SK-N-SH (cell line): ENCODE data around the gene LSM4. TPM values are rescaled to one million over a fixed set of nuclear protein-coding genes. Genes with fewer than 3 reads are reported as not detected.

Source experiments
- CTCF ChIA-PET: fragments of 300-600, 350-600 bp; formaldehyde crosslinking; extraction: SDS; loops from one replicate; lab custom pipeline; 2021; lab: Yijun Ruan, JAX
- POLR2A ChIA-PET: fragments of 350-600 bp; sonication (Branson Sonifier 250); formaldehyde crosslinking; extraction: SDS; loops from one replicate; lab custom pipeline; 2020; ENCODE audit warnings: antibody characterized with exemption, inconsistent platforms; lab: Yijun Ruan, JAX
- DNase-seq: peaks from one replicate; pipeline ENCODE4 v3.0.0; 2012
- H2AFZ ChIP-seq: fragments of 200-600 bp; sonication (generic); 2 replicates; pipeline ENCODE4 v1.8.1; 2016; ENCODE audit warnings: antibody characterized with exemption, mild to moderate bottlenecking, low read depth
- H3F3A ChIP-seq: fragments of 200-600 bp; sonication (generic); replicated peaks from 2 replicates; pipeline ENCODE3; 2016; ENCODE audit warnings: antibody characterized with exemption, mild to moderate bottlenecking; ENCODE audit not compliant: insufficient read depth
- H3K27ac ChIP-seq, 2 experiments: fragments of 200-500 bp in 1 of 2; fragments of 200-600 bp in 1 of 2; sonication (Bioruptor generic) in 1 of 2; sonication (generic), shearing (Covaris generic) in 1 of 2; 2 replicates each; pipeline versions ENCODE4 v1.5.1 to v1.6.1; 2014 to 2016; ENCODE audit warnings: low read depth in 2 of 2, inconsistent platforms in 1 of 2, low read length in 1 of 2, mild to moderate bottlenecking in 1 of 2, mixed read lengths in 1 of 2
- H3K27me3 ChIP-seq: fragments of 200-600 bp; sonication (generic), shearing (Covaris generic); 2 replicates; pipeline ENCODE4 v1.6.1; 2016; ENCODE audit warnings: mixed run types; ENCODE audit not compliant: insufficient read depth
- H3K36me3 ChIP-seq, 2 experiments: fragments of 200-500 bp in 1 of 2; fragments of 200-600 bp in 1 of 2; sonication (Bioruptor generic) in 1 of 2; sonication (generic) in 1 of 2; replicated peaks in 1 of 2; 2 replicates each; pipeline versions ENCODE3 to v1.5.1; 2014 to 2016; ENCODE audit warnings: low read length in 1 of 2, mild to moderate bottlenecking in 1 of 2; ENCODE audit not compliant: insufficient read depth in 2 of 2, control insufficient read depth in 1 of 2
- H3K4me1 ChIP-seq, 2 experiments: fragments of 200-500 bp in 1 of 2; fragments of 200-600 bp in 1 of 2; sonication (Bioruptor generic) in 1 of 2; sonication (generic), shearing (Covaris generic) in 1 of 2; 2 replicates each; pipeline versions ENCODE4 v1.5.1 to v1.6.1; 2014 to 2016; ENCODE audit warnings: low read depth in 1 of 2, low read length in 1 of 2, mixed run types in 1 of 2; ENCODE audit not compliant: insufficient read depth in 2 of 2, control insufficient read depth in 1 of 2
- H3K4me2 ChIP-seq: fragments of 200-600 bp; sonication (generic), shearing (Covaris generic); 2 replicates; pipeline ENCODE4 v1.6.1; 2017; ENCODE audit warnings: mixed run types
- H3K4me3 ChIP-seq, 2 experiments: fragments of 200-500 bp in 1 of 2; fragments of 200-600 bp in 1 of 2; sonication (Bioruptor generic) in 1 of 2; sonication (generic), shearing (Covaris generic) in 1 of 2; 2 replicates each; pipeline versions ENCODE4 v1.5.1 to v1.8.1; 2014 to 2016; ENCODE audit warnings: low read depth in 2 of 2, inconsistent platforms in 1 of 2, low read length in 1 of 2, mild to moderate bottlenecking in 1 of 2, mixed read lengths in 1 of 2, moderate library complexity in 1 of 2
- H3K79me2 ChIP-seq: fragments of 200-600 bp; sonication (generic); 2 replicates; pipeline ENCODE4 v1.8.1; 2017; ENCODE audit warnings: mild to moderate bottlenecking; ENCODE audit not compliant: insufficient read depth
- H3K9ac ChIP-seq: fragments of 200-600 bp; sonication (generic); 2 replicates; pipeline ENCODE4 v1.6.1; 2017; ENCODE audit warnings: mixed run types
- H3K9me2 ChIP-seq: fragments of 200-600 bp; sonication (generic); 2 replicates; pipeline ENCODE4 v1.6.1; 2017; ENCODE audit warnings: mixed run types
- H3K9me3 ChIP-seq: fragments of 200-600 bp; sonication (generic); 2 replicates; pipeline ENCODE4 v1.6.1; 2017; ENCODE audit warnings: mixed run types, mild to moderate bottlenecking, moderate library complexity
- H4K20me1 ChIP-seq: fragments of 200-600 bp; sonication (generic); 2 replicates; pipeline ENCODE4 v1.6.1; 2017; ENCODE audit warnings: mild to moderate bottlenecking, mixed run types; ENCODE audit not compliant: insufficient read depth
- CHD2 ChIP-seq: fragments of 150-350 bp; IDR thresholded peaks from 2 replicates; pipeline ENCODE4 v1.6.1; 2018; ENCODE audit warnings: low read length; ENCODE audit not compliant: partially characterized antibody
- ELF1 ChIP-seq: IDR thresholded peaks from 2 replicates; pipeline ENCODE4 v1.4.0; 2012
- EP300 ChIP-seq, 2 experiments: IDR thresholded peaks; 2 replicates each; pipeline versions ENCODE4 v1.4.0 to v1.6.1; 2012; ENCODE audit warnings: borderline replicate concordance in 1 of 2, low read depth in 1 of 2, low read length in 1 of 2
- EZH2phosphoT487 ChIP-seq: fragments of 200-600 bp; sonication (generic); IDR thresholded peaks from 2 replicates; pipeline ENCODE4 v1.6.1; 2017; ENCODE audit warnings: low read depth, mixed run types, mild to moderate bottlenecking, antibody characterized with exemption, moderate library complexity, borderline replicate concordance
- FOSL2 ChIP-seq: IDR thresholded peaks from 2 replicates; pipeline ENCODE4 v1.4.0; 2012; ENCODE audit warnings: low read depth, mild to moderate bottlenecking, moderate library complexity, borderline replicate concordance
- FOXM1 ChIP-seq: IDR thresholded peaks from 2 replicates; pipeline ENCODE4 v1.4.0; 2012; ENCODE audit warnings: low read depth, mild to moderate bottlenecking
- GABPA ChIP-seq: IDR thresholded peaks from 2 replicates; pipeline ENCODE4 v1.4.0; 2012; ENCODE audit warnings: low read depth, mild to moderate bottlenecking
- GATA2 ChIP-seq: sonication (generic); formaldehyde crosslinking; IDR thresholded peaks from 2 replicates; pipeline ENCODE4 v1.5.0; 2020; ENCODE audit warnings: mild to moderate bottlenecking, missing genetic modification reagents
- IRF3 ChIP-seq: fragments of 150-350 bp; IDR thresholded peaks from 2 replicates; pipeline ENCODE4 v1.6.1; 2016; ENCODE audit warnings: mild to moderate bottlenecking, low read depth, low read length
- MEF2A ChIP-seq: IDR thresholded peaks from 2 replicates; pipeline ENCODE4 v1.4.0; 2012; ENCODE audit warnings: low read depth, borderline replicate concordance
- MXI1 ChIP-seq: IDR thresholded peaks from 2 replicates; pipeline ENCODE4 v1.6.1; 2012; ENCODE audit warnings: mild to moderate bottlenecking, low read depth, low read length, improper control_type of control experiment
- NFIC ChIP-seq: IDR thresholded peaks from 2 replicates; pipeline ENCODE4 v1.4.0; 2012; ENCODE audit warnings: borderline replicate concordance
- PBX3 ChIP-seq: IDR thresholded peaks from 2 replicates; pipeline ENCODE4; 2012
- POLR2AphosphoS5 ChIP-seq: IDR thresholded peaks from 2 replicates; pipeline ENCODE4 v1.6.1; 2012; ENCODE audit warnings: low read depth, low read length
- RAD21 ChIP-seq: IDR thresholded peaks from 2 replicates; pipeline ENCODE4 v1.6.1; 2012; ENCODE audit warnings: mild to moderate bottlenecking, low read length
- REST ChIP-seq: IDR thresholded peaks from 2 replicates; pipeline ENCODE4 v1.6.1; 2012; ENCODE audit warnings: mild to moderate bottlenecking, low read depth, low read length, moderate library complexity
- RXRA ChIP-seq: IDR thresholded peaks from 2 replicates; pipeline ENCODE4 v1.4.0; 2012; ENCODE audit warnings: low read depth, mild to moderate bottlenecking, borderline replicate concordance
- SMC3 ChIP-seq: IDR thresholded peaks from 2 replicates; pipeline ENCODE4 v1.6.1; 2012; ENCODE audit warnings: low read depth, low read length, improper control_type of control experiment
- TAF1 ChIP-seq: IDR thresholded peaks from 2 replicates; pipeline ENCODE4 v1.6.1; 2012; ENCODE audit warnings: low read depth, mild to moderate bottlenecking, low read length, moderate library complexity, borderline replicate concordance
- TCF12 ChIP-seq: IDR thresholded peaks from 2 replicates; pipeline ENCODE4 v1.4.0; 2012
- USF1 ChIP-seq: IDR thresholded peaks from 2 replicates; pipeline ENCODE4 v1.4.0; 2012; ENCODE audit warnings: low read depth, borderline replicate concordance
- YY1 ChIP-seq: IDR thresholded peaks from 2 replicates; pipeline ENCODE4 v1.4.0; 2012; ENCODE audit warnings: low read depth, mild to moderate bottlenecking
- ZBTB33 ChIP-seq: IDR thresholded peaks from 2 replicates; pipeline ENCODE4 v1.4.0; 2012; ENCODE audit warnings: low read depth, borderline replicate concordance
- WGBS: methylation state at CpG from one replicate; pipeline ENCODE4 v1.1.6; 2017; ENCODE audit warnings: low lambda C conversion rate; 5-methylcytosine and 5-hydroxymethylcytosine counted together
- polyA plus RNA-seq, 3 experiments: library from polyadenylated mRNA; depleted of rRNA; stranded (reverse); fragments of >200 nt; gene quantifications; 2 replicates each; pipeline ENCODE4 v1.2.3, GENCODE V29; 2012

The LSM4 gene
- polyA plus RNA-seq, 1 of the 3 experiments (the other 2 are of a cell fraction), result 277 TPM

GRCh38 chr19:18282021-18282787 lies 40.7 kb downstream of the LSM4 start:
- H3K9ac ChIP-seq, result peak overlapping the region; percentile 98
- peak overlapping the region; percentile 99 to 100 for H3K27ac ChIP-seq
- H3K4me2 ChIP-seq, result peak overlapping the region; percentile 94
- H3K9me3 ChIP-seq, result no peaks in the 10 kb centered on the region
- CTCF ChIA-PET, result interaction anchor here (4.1 to 13.0 kb wide), 8 partner anchors 10 to 135 kb away, joined by 35 to 216 read pairs (median 72); partner anchors contain the start of genes LSM4 and SSBP4
- peaks cover 31% of the 10 kb centered on the region for H4K20me1 ChIP-seq
- H3K27me3 ChIP-seq, result no peaks in the 10 kb centered on the region
- H3K36me3 ChIP-seq, result peaks cover 4 to 12% of the 10 kb centered on the region in 2 experiments
- H3K4me1 ChIP-seq, result peaks cover 9 to 16% of the 10 kb centered on the region in 2 experiments; a peak in 3 of 4 replicates
- WGBS, result 11% methylated on average over 14 of the region's 27 CpGs
- peaks cover 19% of the 10 kb centered on the region for H3F3A ChIP-seq
- peaks cover 39% of the 10 kb centered on the region for H3K79me2 ChIP-seq
- POLR2A ChIA-PET, result interaction anchor here (0.5 to 6.1 kb wide), 22 partner anchors 10 to 150 kb away, joined by 3 to 112 read pairs (median 4); partner anchors contain the start of genes LSM4, MPV17L2 and SSBP4
- peak overlapping the region; percentile 4; the same call in 1 of the 2 replicates for H2AFZ ChIP-seq
- peak overlapping the region; percentile 52 to 63 for H3K4me3 ChIP-seq
- no peaks in the 10 kb centered on the region for H3K9me2 ChIP-seq
- peak; percentile 62 for DNase-seq
- TF ChIP-seq ZBTB33 (no peak), MEF2A (no peak), PBX3 (no peak), REST (no peak), POLR2AphosphoS5 (peak; percentile 69), TAF1 (peak; percentile 52), IRF3 (no peak), EZH2phosphoT487 (no peak), GABPA (no peak), RAD21 (0 out of 2 replicates have a peak, but pooled peaks have one; percentile 24), CHD2 (peak; percentile 54), FOSL2 (no peak), EP300 (IDR thresholded peaks at IDR 0.05; ENCODE audit: borderline replicate concordance in 1 of 2, low read depth in 1 of 2, low read length in 1 of 2) (0 out of 4 replicates have a peak, but pooled peaks of 1 of the 2 experiments have one; percentile 7), SMC3 (no peak), GATA2 (CRISPR knock-in tag) (no peak), TCF12 (no peak), NFIC (no peak), FOXM1 (no peak), RXRA (no peak), YY1 (no peak), USF1 (no peak), MXI1 (no peak; the same call in 1 of the 2 replicates), ELF1 (no peak)
